Mononuclear cell (primary cell): ENCODE data around the gene SIAH1. TPM values are rescaled to one million over a fixed set of nuclear protein-coding genes. Genes with fewer than 3 reads are reported as not detected.
"Not testable (repeated sequence)": the region's sequence is repeated elsewhere in the genome, so short reads cannot be mapped to it uniquely, and the experiment has no call there.

Experiments
- H3K27me3 ChIP-seq: 2 replicates; pipeline ENCODE4 v1.6.0; 2011; ENCODE audit warnings: low read length, control low read depth; ENCODE audit not compliant: insufficient read depth
- H3K4me1 ChIP-seq: 2 replicates; pipeline ENCODE4 v1.5.1; 2011; ENCODE audit warnings: mild to moderate bottlenecking, low read length, control low read depth; ENCODE audit not compliant: insufficient read depth
- H3K4me3 ChIP-seq: 2 replicates; pipeline ENCODE4 v1.5.1; 2011; ENCODE audit warnings: mild to moderate bottlenecking, low read length, moderate library complexity
- H3K9me3 ChIP-seq: 2 replicates; pipeline ENCODE4 v1.5.1; 2011; ENCODE audit warnings: low read depth, mild to moderate bottlenecking, control low read depth, low read length
- total RNA-seq: library from RNA; depleted of rRNA; stranded (reverse); fragments of >200 nt; gene quantifications from one replicate; pipeline ENCODE4 v1.2.3, GENCODE V29; 2012

The SIAH1 gene
- total RNA-seq, 1 donor, result 67.7 TPM

DNA sequence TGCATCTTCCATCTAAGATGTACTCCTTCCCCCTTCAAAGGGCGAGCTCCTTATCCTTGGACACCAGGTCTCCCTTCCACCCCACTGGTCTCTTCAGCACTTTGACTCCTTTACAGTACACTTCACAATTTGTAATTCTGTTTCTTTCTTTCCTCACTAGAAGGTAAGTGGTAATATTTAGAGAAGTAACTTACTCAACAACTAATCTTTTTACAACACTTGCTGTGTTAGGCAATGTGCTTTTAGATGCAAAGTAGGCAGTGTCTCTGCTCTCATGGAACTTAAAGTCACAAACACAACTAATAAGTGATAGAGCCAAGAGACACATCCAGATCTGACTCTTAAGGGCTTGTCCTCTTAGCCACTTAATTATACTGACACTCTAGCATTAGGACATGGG lies 6.4 kb downstream of the SIAH1 start:
- Histone ChIP-seq H3K27me3 (no peaks in the 10 kb centered on the region), H3K9me3 (no peaks in the 10 kb centered on the region), H3K4me3 (no peak overlapping the region), H3K4me1 (peaks cover 59% of the 10 kb centered on the region)

DNA sequence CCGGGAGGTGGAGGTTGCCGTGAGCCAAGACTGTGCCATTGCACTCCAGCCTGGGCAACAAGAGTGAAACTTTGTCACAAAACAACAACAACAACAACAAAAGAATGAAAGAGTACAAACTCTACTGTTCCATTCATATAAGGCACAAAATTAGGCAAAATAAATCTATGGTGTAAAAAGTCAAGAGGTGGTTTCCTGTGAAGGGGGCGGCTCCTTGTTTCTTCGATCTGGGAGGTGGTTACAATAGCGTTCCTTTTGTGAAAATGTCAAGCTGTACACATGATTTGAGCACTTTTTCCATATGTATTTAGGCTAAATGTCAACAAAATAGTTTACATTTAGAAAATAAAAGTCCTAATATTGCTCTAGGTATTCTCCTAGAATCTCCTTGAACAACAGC lies 6.9 kb downstream of the SIAH1 start:
- no peak overlapping the region for H3K4me3 ChIP-seq
- no peaks in the 10 kb centered on the region for H3K9me3 ChIP-seq
- no peaks in the 10 kb centered on the region for H3K27me3 ChIP-seq
- peaks cover 59% of the 10 kb centered on the region for H3K4me1 ChIP-seq

DNA sequence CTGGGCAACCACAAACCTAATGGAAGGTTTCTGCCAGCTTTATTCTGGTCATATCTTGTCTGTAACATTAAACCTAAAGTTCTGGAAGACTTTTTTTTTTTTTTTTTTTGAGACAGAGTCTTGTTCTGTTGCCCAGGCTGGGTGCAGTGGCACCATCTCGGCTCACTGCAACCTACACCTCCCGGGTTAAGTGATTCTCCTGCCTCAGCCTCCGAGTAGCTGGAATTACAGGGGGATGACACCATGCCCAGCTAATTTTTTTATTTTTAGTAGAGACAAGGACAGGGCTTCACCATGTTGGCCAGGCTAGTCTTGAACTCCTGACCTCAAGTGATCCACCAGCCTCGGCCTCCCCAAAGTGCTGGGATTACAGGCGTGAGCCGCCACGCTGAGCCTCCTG lies 7.9 kb downstream of the SIAH1 start:
- H3K4me3 ChIP-seq, H3K27me3 ChIP-seq, H3K9me3 ChIP-seq: not testable (repeated sequence)
- peaks cover 64% of the 10 kb centered on the region for H3K4me1 ChIP-seq

DNA sequence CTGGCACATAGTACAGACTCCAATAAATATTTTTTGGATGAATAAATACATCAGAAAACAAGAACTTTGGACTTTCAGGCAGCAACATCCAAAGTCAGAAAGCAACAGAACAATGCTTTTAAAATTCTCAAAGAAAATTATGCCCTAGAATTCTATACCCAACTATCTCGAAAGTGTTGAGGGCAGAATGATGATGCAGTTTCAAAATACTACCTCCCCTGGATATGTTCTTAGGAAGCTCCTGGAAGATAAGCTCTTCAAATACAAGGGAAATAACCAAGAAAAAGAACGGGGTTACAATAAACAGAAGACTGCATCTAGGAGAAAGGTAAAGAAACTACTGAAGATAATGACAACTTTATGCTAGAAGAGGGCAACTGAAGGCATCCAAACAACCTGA lies 11.0 kb downstream of the SIAH1 start:
- Histone ChIP-seq H3K27me3 (no peaks in the 10 kb centered on the region), H3K4me1 (peaks cover 45% of the 10 kb centered on the region), H3K4me3 (no peak overlapping the region), H3K9me3 (no peaks in the 10 kb centered on the region)

DNA sequence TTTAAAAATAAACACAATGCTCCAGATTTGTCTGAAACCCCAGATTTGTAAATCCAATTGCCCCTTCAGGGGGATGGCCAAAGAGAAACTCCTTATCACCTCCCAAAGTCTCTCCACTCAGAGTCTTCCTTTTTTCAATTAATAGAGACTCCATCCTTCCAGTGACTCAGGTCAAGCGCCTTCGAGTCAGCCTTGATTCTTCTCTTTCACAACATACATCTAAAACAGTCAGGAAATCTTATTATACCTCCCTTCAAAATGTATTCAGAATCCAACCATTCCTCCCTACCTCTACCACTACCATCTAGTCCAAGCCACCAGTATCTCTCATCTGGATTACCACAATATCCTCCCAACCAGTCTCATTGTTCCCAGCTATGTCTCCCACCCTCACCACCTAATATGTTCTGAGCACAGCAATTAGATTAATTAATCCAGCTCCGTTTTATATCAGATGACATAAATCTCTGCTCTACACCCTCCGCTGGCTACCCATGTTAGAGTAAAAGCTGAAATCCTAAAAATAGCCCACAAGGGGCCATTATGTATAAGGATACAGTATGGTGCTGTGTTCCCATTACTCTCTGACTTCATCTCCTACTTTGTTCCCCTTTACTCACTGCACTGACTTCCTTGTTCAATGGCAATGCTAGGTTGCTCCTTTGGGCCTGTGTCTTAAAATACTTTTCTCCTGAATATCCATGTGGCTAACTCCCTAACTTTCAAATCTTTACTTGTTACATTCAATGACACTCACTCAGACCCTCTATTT lies 11.8 kb downstream of the SIAH1 start:
- H3K4me1 ChIP-seq, result peaks cover 37% of the 10 kb centered on the region
- H3K9me3 ChIP-seq, result no peaks in the 10 kb centered on the region
- no peak overlapping the region for H3K4me3 ChIP-seq
- H3K27me3 ChIP-seq, result no peaks in the 10 kb centered on the region

DNA sequence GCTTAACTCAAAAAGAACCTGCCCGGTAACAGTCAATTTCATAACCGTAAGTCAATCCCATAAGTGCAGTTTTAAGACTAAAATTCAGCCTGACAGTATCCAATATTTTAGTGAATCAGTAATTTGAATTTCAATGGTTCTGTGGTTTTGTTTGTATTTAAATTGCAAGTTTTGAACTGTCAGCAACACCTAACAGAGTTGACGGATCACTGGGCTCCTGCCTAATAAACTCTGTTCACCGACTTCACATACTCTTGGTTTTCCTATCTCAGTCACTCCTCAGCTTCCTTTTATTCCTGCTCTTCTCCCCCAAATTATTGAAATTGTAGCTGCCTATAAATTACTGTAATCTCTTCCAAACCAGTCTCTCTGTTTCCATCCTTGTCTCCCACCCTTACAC lies 12.5 kb downstream of the SIAH1 start:
- H3K27me3 ChIP-seq, result no peaks in the 10 kb centered on the region
- H3K4me3 ChIP-seq, result no peak overlapping the region
- H3K4me1 ChIP-seq, result peaks cover 30% of the 10 kb centered on the region
- no peaks in the 10 kb centered on the region for H3K9me3 ChIP-seq

DNA sequence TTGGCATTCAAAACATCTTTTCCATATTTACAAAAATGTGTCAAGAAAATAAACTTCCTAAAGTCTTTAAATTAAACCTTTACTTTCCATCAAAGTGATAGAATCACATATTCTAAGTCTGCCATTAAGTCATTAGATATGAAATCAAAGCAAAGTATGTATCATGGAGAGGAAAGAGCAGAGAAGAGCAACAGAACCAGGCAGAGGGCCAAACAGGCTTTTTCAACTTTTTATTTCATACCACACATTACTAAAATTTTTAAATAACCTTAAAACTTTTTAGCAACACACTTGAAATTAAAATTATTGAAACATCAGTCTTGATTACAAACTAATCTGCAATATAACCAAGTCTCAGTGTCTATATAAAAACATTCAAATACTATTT lies 13.8 kb downstream of the SIAH1 start:
- no peak overlapping the region for H3K4me3 ChIP-seq
- no peaks in the 10 kb centered on the region for H3K9me3 ChIP-seq
- no peaks in the 10 kb centered on the region for H3K27me3 ChIP-seq
- H3K4me1 ChIP-seq, result peaks cover 31% of the 10 kb centered on the region

DNA sequence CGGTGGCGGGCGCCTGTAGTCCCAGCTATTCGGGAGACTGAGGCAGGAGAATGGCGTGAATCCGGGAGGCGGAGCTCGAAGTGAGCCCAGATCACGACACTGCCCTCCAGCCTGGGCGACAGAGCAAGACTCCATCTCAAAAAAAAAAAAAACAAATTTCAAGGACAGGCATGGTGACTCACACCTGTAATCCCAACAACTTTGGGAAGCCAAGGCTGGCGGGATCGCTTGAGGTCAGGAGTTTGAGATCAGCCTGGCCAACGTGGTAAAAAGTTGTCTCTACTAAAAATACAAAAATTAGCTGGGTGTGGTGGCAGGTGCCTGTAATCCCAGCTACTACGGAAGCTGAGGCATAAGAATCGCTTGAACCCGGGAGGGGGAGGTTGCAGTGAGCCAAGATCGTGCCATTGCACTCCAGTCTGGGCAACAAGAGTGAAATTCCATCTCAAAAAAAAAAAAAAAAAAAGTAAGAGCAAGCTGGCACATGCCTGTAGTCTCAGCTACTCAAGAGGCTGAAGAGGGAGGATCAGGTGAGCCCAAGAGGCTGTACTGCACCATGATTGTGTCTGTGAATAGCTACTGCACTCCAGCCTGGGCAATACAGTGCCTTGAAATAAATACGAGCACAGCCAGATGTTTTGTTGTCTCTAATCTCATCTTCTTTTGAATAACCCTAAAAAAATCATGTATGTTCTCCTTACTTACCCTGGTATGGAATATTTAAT lies 14.4 kb downstream of the SIAH1 start:
- H3K4me1 ChIP-seq, result peaks cover 31% of the 10 kb centered on the region
- not testable (repeated sequence) for H3K4me3 ChIP-seq, H3K9me3 ChIP-seq, H3K27me3 ChIP-seq

DNA sequence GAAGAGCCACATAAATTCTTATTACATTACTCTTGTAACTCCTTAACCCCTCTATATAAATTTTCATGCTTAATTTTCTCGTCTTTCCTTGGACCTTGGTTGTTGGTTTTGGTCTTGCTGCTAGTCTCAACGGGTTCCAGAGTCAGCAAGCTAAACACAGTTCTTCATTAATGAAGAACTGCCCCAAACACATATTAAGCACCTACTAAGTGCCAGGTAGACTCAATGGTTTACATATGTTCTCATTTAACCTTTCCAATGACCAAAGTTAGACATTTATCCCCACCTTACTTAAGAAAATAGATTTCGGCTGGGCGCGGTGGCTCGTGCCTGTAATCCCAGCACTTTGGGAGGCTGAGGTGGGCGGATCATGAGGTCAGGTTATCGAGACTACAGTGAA lies 15.0 kb downstream of the SIAH1 start:
- Histone ChIP-seq H3K4me3 (no peak overlapping the region), H3K27me3 (no peaks in the 10 kb centered on the region), H3K9me3 (no peaks in the 10 kb centered on the region), H3K4me1 (peaks cover 37% of the 10 kb centered on the region)

DNA sequence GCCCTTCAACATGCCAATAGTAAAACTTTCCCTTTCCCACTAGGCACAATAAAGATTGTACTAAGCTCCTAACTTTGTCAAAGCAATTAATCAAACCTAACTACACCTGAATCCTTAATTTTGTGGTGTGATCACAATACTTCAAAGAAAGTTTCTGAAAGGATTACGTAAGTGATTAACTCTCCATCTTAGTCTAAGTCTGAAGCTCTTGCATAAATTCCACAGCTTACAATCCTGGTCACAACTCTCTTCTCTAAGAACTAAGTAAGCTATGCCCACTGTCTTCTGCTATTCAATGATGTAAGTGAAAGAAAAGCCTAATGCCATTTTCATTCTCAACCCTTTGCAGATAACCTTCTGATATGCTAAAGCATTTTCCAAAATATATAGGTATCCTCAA lies 15.4 kb downstream of the SIAH1 start:
- H3K9me3 ChIP-seq, result no peaks in the 10 kb centered on the region
- no peaks in the 10 kb centered on the region for H3K27me3 ChIP-seq
- H3K4me3 ChIP-seq, result no peak overlapping the region
- peaks cover 40% of the 10 kb centered on the region for H3K4me1 ChIP-seq

DNA sequence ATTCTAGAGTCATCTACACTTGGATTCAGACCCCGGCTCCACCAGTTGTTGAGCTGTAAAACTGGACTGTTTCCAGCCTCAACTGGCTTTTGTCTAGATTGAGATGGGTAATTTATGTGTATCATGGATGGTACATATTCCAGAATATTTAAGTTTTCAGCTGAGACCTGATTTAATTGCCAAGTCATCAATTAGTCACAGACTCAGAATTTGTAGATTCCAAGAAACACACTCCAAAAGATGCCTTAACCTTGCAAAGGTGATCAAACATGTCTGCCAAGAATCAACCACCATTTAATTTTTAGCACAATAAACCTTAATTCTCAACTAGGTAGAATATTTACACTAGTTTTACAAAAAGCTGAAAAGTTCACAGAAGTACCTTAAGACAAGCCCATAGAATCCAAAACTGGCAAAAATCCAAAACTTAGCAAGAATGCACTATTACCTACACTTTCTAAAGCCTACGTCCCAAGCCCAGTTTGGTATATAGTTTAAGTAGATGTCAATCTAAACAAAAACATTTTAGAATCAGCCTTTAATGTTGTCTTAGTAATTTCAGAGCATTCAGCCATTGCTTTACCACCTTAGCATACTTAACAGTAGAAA lies 17.7 kb downstream of the SIAH1 start:
- no peaks in the 10 kb centered on the region for H3K9me3 ChIP-seq

DNA sequence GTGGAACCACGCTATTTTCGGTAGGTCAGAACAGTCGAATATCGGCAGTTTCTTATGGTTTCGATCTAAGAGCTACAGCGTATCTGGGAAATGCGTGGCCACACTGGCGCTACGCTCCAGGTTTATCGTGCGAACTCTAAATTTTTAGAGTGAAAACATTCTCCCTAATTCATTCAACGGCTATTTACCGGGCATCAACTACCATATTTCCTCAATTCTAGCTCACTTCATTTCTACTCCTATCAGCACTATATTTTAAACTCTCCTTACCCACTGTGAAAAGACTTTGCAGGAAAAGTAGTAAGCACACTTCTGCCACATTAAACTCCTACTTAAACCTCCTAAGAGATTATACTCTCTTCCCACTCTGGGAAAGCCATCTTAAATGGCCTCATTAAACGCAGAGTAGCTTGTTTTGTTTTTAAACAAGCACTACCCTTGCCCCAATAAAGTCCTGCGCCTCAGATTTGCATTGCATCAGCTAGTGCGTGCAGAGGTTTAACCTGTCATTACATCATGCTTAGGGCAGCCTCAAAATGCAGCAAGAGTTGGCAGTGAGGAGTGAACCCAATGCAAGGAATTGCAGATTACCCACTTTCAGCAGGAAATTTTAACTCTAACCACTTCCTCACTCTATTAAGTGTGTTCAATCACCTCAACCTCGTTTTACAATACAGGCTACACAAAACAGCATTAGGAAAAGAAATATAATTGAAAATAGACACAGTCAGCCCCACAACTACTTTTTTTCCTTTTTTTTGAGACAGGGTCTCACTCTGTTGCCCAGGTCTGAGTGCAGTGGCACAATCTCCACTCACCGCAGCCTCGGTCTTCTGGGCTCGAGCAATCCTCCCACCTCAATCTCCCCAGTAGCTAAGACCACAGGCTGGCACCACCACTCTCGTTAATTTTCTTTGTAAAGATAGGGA lies 18.8 kb downstream of the SIAH1 start:
- Histone ChIP-seq H3K9me3 (no peaks in the 10 kb centered on the region), H3K27me3 (no peaks in the 10 kb centered on the region), H3K4me3 (peak overlapping the region; percentile 64)

More for the DNA sequence above, 17.7 kb downstream of the SIAH1 start:
- Histone ChIP-seq H3K4me3 (no peak overlapping the region), H3K4me1 (peaks cover 27% of the 10 kb centered on the region), H3K27me3 (no peaks in the 10 kb centered on the region)

DNA sequence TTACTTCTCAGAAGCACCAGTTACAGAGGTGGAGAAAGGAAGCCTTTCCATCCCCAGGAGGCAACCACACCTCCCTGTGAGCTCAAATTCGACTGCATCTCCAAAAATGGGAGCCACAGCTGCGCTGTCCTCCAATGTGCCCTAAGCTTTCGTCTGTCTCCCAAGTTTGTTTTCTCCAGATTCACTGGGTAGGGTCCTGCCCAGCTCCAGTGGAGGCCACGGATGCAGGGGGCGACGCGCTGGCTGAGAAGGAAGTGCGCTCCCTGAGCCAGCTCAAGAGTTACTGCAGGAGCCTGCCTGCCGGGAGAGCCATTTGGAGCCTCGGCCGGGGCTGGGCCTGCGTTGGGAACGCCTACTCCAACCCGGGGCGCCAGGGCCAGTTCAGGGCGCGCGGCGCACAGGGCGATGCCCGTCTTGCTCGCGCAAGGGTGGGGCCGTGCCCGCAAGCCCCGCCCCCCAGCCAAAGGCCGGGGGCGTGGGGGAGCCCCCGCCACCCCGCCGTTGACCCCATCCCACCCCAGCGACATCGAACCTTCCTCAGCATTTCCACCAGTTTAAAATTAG lies 19.5 kb downstream of the SIAH1 start:
- Histone ChIP-seq H3K9me3 (no peaks in the 10 kb centered on the region), H3K27me3 (no peaks in the 10 kb centered on the region), H3K4me1 (peaks cover 25% of the 10 kb centered on the region), H3K4me3 (peak overlapping the region; percentile 64)

More for the DNA sequence above, 18.8 kb downstream of the SIAH1 start:
- peaks cover 27% of the 10 kb centered on the region for H3K4me1 ChIP-seq

DNA sequence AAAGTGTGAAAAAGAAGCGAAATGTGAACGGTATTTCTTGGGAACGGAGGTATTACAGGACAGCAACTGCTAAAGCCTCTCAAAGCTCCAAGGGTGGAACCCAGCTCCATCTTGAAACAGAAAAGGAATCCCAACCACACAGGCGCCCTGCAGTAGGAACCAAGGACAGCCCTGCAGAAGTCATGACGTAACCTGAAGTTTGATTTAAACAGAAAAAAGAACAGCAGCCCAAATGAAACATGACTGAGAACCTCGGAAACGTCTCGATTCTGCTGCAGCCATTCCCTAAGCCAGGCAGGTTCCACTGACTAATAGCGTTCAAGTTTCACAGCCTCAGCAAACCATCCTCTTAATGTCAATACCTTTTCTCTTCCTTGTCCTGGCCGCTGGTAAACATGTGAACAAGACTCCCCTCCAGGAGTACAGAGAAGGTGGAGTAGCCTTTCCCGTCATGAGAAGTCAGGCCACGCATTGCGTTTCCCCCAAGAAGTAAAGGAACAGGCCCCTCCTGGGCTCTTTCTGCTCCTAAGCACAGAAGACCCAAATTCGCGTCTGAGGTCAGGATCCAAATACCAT lies 20.1 kb downstream of the SIAH1 start:
- peaks cover 23% of the 10 kb centered on the region for H3K4me1 ChIP-seq
- H3K4me3 ChIP-seq, result no peak overlapping the region
- H3K9me3 ChIP-seq, result no peaks in the 10 kb centered on the region
- H3K27me3 ChIP-seq, result no peaks in the 10 kb centered on the region
